Measurements from ENCODE around the gene TIMM22.

- TF ChIP-seq, protein P1, sequence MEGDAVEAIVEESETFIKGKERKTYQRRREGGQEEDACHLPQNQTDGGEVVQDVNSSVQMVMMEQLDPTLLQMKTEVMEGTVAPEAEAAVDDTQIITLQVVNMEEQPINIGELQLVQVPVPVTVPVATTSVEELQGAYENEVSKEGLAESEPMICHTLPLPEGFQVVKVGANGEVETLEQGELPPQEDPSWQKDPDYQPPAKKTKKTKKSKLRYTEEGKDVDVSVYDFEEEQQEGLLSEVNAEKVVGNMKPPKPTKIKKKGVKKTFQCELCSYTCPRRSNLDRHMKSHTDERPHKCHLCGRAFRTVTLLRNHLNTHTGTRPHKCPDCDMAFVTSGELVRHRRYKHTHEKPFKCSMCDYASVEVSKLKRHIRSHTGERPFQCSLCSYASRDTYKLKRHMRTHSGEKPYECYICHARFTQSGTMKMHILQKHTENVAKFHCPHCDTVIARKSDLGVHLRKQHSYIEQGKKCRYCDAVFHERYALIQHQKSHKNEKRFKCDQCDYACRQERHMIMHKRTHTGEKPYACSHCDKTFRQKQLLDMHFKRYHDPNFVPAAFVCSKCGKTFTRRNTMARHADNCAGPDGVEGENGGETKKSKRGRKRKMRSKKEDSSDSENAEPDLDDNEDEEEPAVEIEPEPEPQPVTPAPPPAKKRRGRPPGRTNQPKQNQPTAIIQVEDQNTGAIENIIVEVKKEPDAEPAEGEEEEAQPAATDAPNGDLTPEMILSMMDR (IDR thresholded peaks at IDR 0.05; ENCODE audit: low read depth, low read length, poor library complexity, severe bottlenecking): no peak
- no peak for TF ChIP-seq EZH2phosphoT487 (IDR thresholded peaks at IDR 0.05; ENCODE audit: borderline replicate concordance, low read length)
These were observed 17.8 kb upstream of the TIMM22 start for GRCh38 chr17:979212-979538.
